Parathyroid adenoma (tissue), 2 donors: Measurements from ENCODE around the gene PJA2.

Source experiments
- H2AFZ ChIP-seq: fragments of 300-600 bp; sonication (generic); one replicate; pipeline ENCODE4 v1.7.0; 2017; ENCODE audit warnings: antibody characterized with exemption, mild to moderate bottlenecking
- H3K27ac ChIP-seq: fragments of 300-600 bp; sonication (generic); one replicate; pipeline ENCODE4 v1.7.0; 2017
- H3K27me3 ChIP-seq: fragments of 300-600 bp; sonication (generic); one replicate; pipeline ENCODE4 v1.7.0; 2017; ENCODE audit warnings: low read length; ENCODE audit not compliant: control insufficient read depth, insufficient read depth
- H3K36me3 ChIP-seq: fragments of 300-600 bp; sonication (generic); one replicate; pipeline ENCODE4 v1.7.0; 2017; ENCODE audit warnings: low read length; ENCODE audit not compliant: control insufficient read depth, insufficient read depth
- H3K4me1 ChIP-seq: fragments of 300-600 bp; sonication (generic); one replicate; pipeline ENCODE4 v1.7.0; 2017; ENCODE audit warnings: control low read depth
- H3K4me2 ChIP-seq: fragments of 300-600 bp; sonication (generic); one replicate; pipeline ENCODE4 v1.7.0; 2017; ENCODE audit warnings: low read length
- H3K4me3 ChIP-seq: fragments of 300-600 bp; sonication (generic); one replicate; pipeline ENCODE4 v1.7.0; 2017; ENCODE audit warnings: low read depth, low read length
- H3K79me2 ChIP-seq: fragments of 300-600 bp; sonication (generic); one replicate; pipeline ENCODE4 v1.7.0; 2017; ENCODE audit warnings: control low read depth
- H3K9ac ChIP-seq: fragments of 300-600 bp; sonication (generic); one replicate; pipeline ENCODE4 v1.7.0; 2017; ENCODE audit warnings: mild to moderate bottlenecking
- H3K9me3 ChIP-seq: fragments of 300-600 bp; sonication (generic); one replicate; pipeline ENCODE4 v1.7.0; 2017; ENCODE audit warnings: low read length; ENCODE audit not compliant: control insufficient read depth
- CTCF ChIP-seq: fragments of 300-600 bp; sonication (generic); IDR thresholded peaks from one replicate; pipeline ENCODE4 v1.7.0; 2017; ENCODE audit warnings: antibody characterized with exemption, mild to moderate bottlenecking
- donor health status: primary hyperparathyroidism.

The PJA2 gene

GRCh38 chr5:109403469-109403868 lies 6.3 kb downstream of the PJA2 start:
- Histone ChIP-seq H3K36me3 (no peaks in the 10 kb centered on the region), H3K4me2 (no peak overlapping the region), H3K27ac (no peak overlapping the region), H3K9me3 (no peaks in the 10 kb centered on the region), H2AFZ (no peak overlapping the region), H3K27me3 (no peaks in the 10 kb centered on the region), H3K4me3 (no peak overlapping the region), H3K79me2 (peaks cover 69% of the 10 kb centered on the region), H3K9ac (no peak overlapping the region), H3K4me1 (peaks cover 12% of the 10 kb centered on the region)
- no peak for TF ChIP-seq CTCF

GRCh38 chr5:109399092-109399759 lies 10.5 kb downstream of the PJA2 start:
- H3K79me2 ChIP-seq: peaks cover 74% of the 10 kb centered on the region
- H3K9ac ChIP-seq: no peak overlapping the region
- H3K9me3 ChIP-seq: no peaks in the 10 kb centered on the region
- no peak overlapping the region for H3K4me3 ChIP-seq
- no peak overlapping the region for H3K4me2 ChIP-seq
- H2AFZ ChIP-seq: no peak overlapping the region
- H3K36me3 ChIP-seq: no peaks in the 10 kb centered on the region
- H3K27me3 ChIP-seq: no peaks in the 10 kb centered on the region
- no peak for TF ChIP-seq CTCF
- no peaks in the 10 kb centered on the region for H3K4me1 ChIP-seq
- no peak overlapping the region for H3K27ac ChIP-seq

- H3K9ac ChIP-seq: no peak overlapping the region
- H3K27ac ChIP-seq: no peak overlapping the region
- H3K4me1 ChIP-seq: no peaks in the 10 kb centered on the region
- H3K4me3 ChIP-seq: no peak overlapping the region
- peaks cover 75% of the 10 kb centered on the region for H3K79me2 ChIP-seq
- H3K27me3 ChIP-seq: no peaks in the 10 kb centered on the region
- no peaks in the 10 kb centered on the region for H3K9me3 ChIP-seq
- H3K4me2 ChIP-seq: no peak overlapping the region
- no peaks in the 10 kb centered on the region for H3K36me3 ChIP-seq
- no peak for TF ChIP-seq CTCF
- H2AFZ ChIP-seq: no peak overlapping the region
These were observed 12.8 kb downstream of the PJA2 start for GRCh38 chr5:109396965-109397364.

- Histone ChIP-seq H3K27me3 (no peaks in the 10 kb centered on the region), H3K27ac (no peak overlapping the region), H3K36me3 (no peaks in the 10 kb centered on the region), H3K79me2 (peaks cover 84% of the 10 kb centered on the region), H3K9ac (no peak overlapping the region), H3K4me3 (no peak overlapping the region), H2AFZ (no peak overlapping the region), H3K4me1 (no peaks in the 10 kb centered on the region), H3K9me3 (no peaks in the 10 kb centered on the region), H3K4me2 (no peak overlapping the region)
- TF ChIP-seq CTCF: no peak
These were observed 15.0 kb downstream of the PJA2 start for GRCh38 chr5:109394806-109395205.

- no peaks in the 10 kb centered on the region for H3K36me3 ChIP-seq
- no peak overlapping the region for H3K4me2 ChIP-seq
- peaks cover 75% of the 10 kb centered on the region for H3K79me2 ChIP-seq
- no peaks in the 10 kb centered on the region for H3K27me3 ChIP-seq
- peaks cover 13% of the 10 kb centered on the region for H3K4me1 ChIP-seq
- H2AFZ ChIP-seq: no peak overlapping the region
- no peaks in the 10 kb centered on the region for H3K9me3 ChIP-seq
- H3K9ac ChIP-seq: no peak overlapping the region
- TF ChIP-seq CTCF: no peak
- H3K27ac ChIP-seq: no peak overlapping the region
- no peak overlapping the region for H3K4me3 ChIP-seq
These were observed 19.6 kb downstream of the PJA2 start for GRCh38 chr5:109390188-109390587.
